Liver (tissue), 9 donors: ENCODE measurements around the gene GCN1. TPM values are rescaled to one million over a fixed set of nuclear protein-coding genes. Genes with fewer than 3 reads are reported as not detected.

Experiments used
- DNase-seq: peaks from one replicate; pipeline ENCODE4 v3.0.0-alpha.2; 2017; ENCODE audit warnings: low spot score
- H3K27ac ChIP-seq, 2 donors: one replicate each; pipeline ENCODE4 v1.7.0; 2013; ENCODE audit warnings: inconsistent platforms in 2 of 2, low read length in 2 of 2, control low read depth in 1 of 2, low read depth in 1 of 2, mild to moderate bottlenecking in 1 of 2
- H3K27me3 ChIP-seq, 4 donors: one replicate each; pipeline versions ENCODE4 v1.6.1 to v1.7.0; 2013; ENCODE audit warnings: low read length in 3 of 4, inconsistent platforms in 1 of 4, mild to moderate bottlenecking in 1 of 4, moderate library complexity in 1 of 4; ENCODE audit not compliant: control insufficient read depth in 4 of 4, insufficient read depth in 4 of 4
- H3K36me3 ChIP-seq, 4 donors: one replicate each; pipeline versions ENCODE4 v1.6.1 to v1.7.0; 2013; ENCODE audit warnings: low read length in 3 of 4, mild to moderate bottlenecking in 3 of 4, low read depth in 1 of 4, moderate library complexity in 1 of 4; ENCODE audit not compliant: control insufficient read depth in 4 of 4, insufficient read depth in 3 of 4
- H3K4me1 ChIP-seq, 4 donors: one replicate each; pipeline versions ENCODE4 v1.6.1 to v1.7.0; 2013; ENCODE audit warnings: low read length in 3 of 4, mild to moderate bottlenecking in 3 of 4, moderate library complexity in 1 of 4; ENCODE audit not compliant: control insufficient read depth in 4 of 4, insufficient read depth in 4 of 4
- H3K4me3 ChIP-seq, 3 donors: one replicate each; pipeline versions ENCODE4 v1.6.1 to v1.7.0; 2013; ENCODE audit warnings: low read length in 3 of 3, control low read depth in 1 of 3, low read depth in 1 of 3, mild to moderate bottlenecking in 1 of 3
- H3K9ac ChIP-seq, 2 donors: one replicate each; pipeline ENCODE4 v1.7.0; 2013; ENCODE audit warnings: low read length in 2 of 2, mild to moderate bottlenecking in 2 of 2, moderate library complexity in 2 of 2, control low read depth in 1 of 2, low read depth in 1 of 2
- H3K9me3 ChIP-seq, 4 donors: one replicate each; pipeline versions ENCODE4 v1.6.1 to v1.7.0; 2013; ENCODE audit warnings: low read length in 3 of 4; ENCODE audit not compliant: control insufficient read depth in 4 of 4
- ATF3 ChIP-seq: IDR thresholded peaks from 2 replicates; pipeline ENCODE4 v1.6.1; 2016; ENCODE audit warnings: antibody characterized with exemption
- EGR1 ChIP-seq, 2 donors: IDR thresholded peaks; 2 replicates each; pipeline ENCODE4 v1.6.1; 2016 to 2018; ENCODE audit warnings: antibody characterized with exemption in 2 of 2, low read depth in 2 of 2
- FOXA1 ChIP-seq: IDR thresholded peaks from 2 replicates; pipeline ENCODE4 v1.6.1; 2016; ENCODE audit warnings: antibody characterized with exemption
- GABPA ChIP-seq, 2 donors: IDR thresholded peaks in 1 of 2; conservative IDR thresholded peaks in 1 of 2; 2 replicates each; pipeline ENCODE4 v1.6.1; 2016; ENCODE audit warnings: antibody characterized with exemption in 2 of 2, mild to moderate bottlenecking in 1 of 2, moderate library complexity in 1 of 2
- HNF4A ChIP-seq, 2 donors: conservative IDR thresholded peaks; 2 replicates each; pipeline ENCODE4 v1.6.1; 2016; ENCODE audit warnings: antibody characterized with exemption in 2 of 2, mild to moderate bottlenecking in 2 of 2
- HNF4G ChIP-seq: IDR thresholded peaks from 2 replicates; pipeline ENCODE4 v1.6.1; 2016; ENCODE audit warnings: antibody characterized with exemption
- JUND ChIP-seq, 2 donors: IDR thresholded peaks; 2 replicates each; pipeline ENCODE4 v1.6.1; 2016; ENCODE audit warnings: antibody characterized with exemption in 2 of 2
- MAX ChIP-seq: IDR thresholded peaks from 2 replicates; pipeline ENCODE4 v1.6.1; 2016; ENCODE audit warnings: antibody characterized with exemption
- NR2F2 ChIP-seq: IDR thresholded peaks from 2 replicates; pipeline ENCODE4 v1.6.1; 2016; ENCODE audit warnings: antibody characterized with exemption
- RAD21 ChIP-seq, 2 donors: IDR thresholded peaks; 2 replicates each; pipeline ENCODE4 v1.6.1; 2016; ENCODE audit warnings: antibody characterized with exemption in 2 of 2, mild to moderate bottlenecking in 2 of 2
- RXRA ChIP-seq, 2 donors: IDR thresholded peaks; 2 replicates each; pipeline ENCODE4 v1.6.1; 2017 to 2018; ENCODE audit warnings: antibody characterized with exemption in 2 of 2, mild to moderate bottlenecking in 1 of 2
- SP1 ChIP-seq: IDR thresholded peaks from 2 replicates; pipeline ENCODE4 v1.6.1; 2018; ENCODE audit warnings: antibody characterized with exemption, mild to moderate bottlenecking
- TAF1 ChIP-seq: conservative IDR thresholded peaks from 2 replicates; pipeline ENCODE4 v1.6.1; 2016; ENCODE audit warnings: antibody characterized with exemption, mild to moderate bottlenecking
- ZBTB33 ChIP-seq: IDR thresholded peaks from 2 replicates; pipeline ENCODE4 v1.6.1; 2016; ENCODE audit warnings: antibody characterized with exemption
- WGBS: extraction: QIAGEN DNeasy Blood & Tissue Kit; methylation state at CpG from one replicate; pipeline ENCODE4 v1.1.7; 2013; 5-methylcytosine and 5-hydroxymethylcytosine counted together
- polyA plus RNA-seq, 2 donors: library from polyadenylated mRNA; stranded (reverse) in 1 of 2; unstranded in 1 of 2; fragments of 200-250 nt in 1 of 2; fragments of >200 nt in 1 of 2; fragmentation: Nextera tagmentation in 1 of 2; extraction: Ambion mirVana in 1 of 2; gene quantifications; one replicate each; pipeline versions ENCODE4 v1.2.1 to v1.2.3, GENCODE V29; 2013 to 2015
- total RNA-seq, 2 donors: library from RNA; depleted of rRNA; stranded (reverse); fragments of >200 nt; gene quantifications; one replicate each; pipeline ENCODE4 v1.2.3, GENCODE V29; 2014
- TF ChIP-seq, protein P1 (sequence below): fragments of 150-350 bp; IDR thresholded peaks from 2 replicates; pipeline ENCODE4 v1.5.1; 2017; ENCODE audit warnings: improper control_type of control experiment, low read depth, low read length; ENCODE audit not compliant: missing input control
- TF ChIP-seq, protein P2 (sequence below): IDR thresholded peaks from 2 replicates; pipeline ENCODE4 v1.6.1; 2016; ENCODE audit warnings: antibody characterized with exemption, mild to moderate bottlenecking
- donor health status: healthy.
- donor health status: healthy.
- donor health status: healthy.
- donor health status: healthy.
- donor health status: healthy.

Gene GCN1
- total and polyA plus RNA-seq, 4 donors: 7.3 to 78.6 (median 25.8) TPM

- Histone ChIP-seq H3K36me3 (peaks cover 3 to 34% (median 16%) of the 10 kb centered on the region in 4 donors), H3K27me3 (no peaks in the 10 kb centered on the region), H3K9ac (no peak overlapping the region), H3K4me1 (peaks cover 13 to 45% (median 38%) of the 10 kb centered on the region in 4 donors), H3K27ac (no peak overlapping the region), H3K9me3 (no peaks in the 10 kb centered on the region), H3K4me3 (no peak overlapping the region)
- WGBS: 72% methylated on average over 25 of the region's 25 CpGs
- TF ChIP-seq MAX: no peak
- no peak for DNase-seq
Observed at GRCh38 chr12:120224304-120225199, 30.0 kb upstream of the GCN1 start.

DNA sequence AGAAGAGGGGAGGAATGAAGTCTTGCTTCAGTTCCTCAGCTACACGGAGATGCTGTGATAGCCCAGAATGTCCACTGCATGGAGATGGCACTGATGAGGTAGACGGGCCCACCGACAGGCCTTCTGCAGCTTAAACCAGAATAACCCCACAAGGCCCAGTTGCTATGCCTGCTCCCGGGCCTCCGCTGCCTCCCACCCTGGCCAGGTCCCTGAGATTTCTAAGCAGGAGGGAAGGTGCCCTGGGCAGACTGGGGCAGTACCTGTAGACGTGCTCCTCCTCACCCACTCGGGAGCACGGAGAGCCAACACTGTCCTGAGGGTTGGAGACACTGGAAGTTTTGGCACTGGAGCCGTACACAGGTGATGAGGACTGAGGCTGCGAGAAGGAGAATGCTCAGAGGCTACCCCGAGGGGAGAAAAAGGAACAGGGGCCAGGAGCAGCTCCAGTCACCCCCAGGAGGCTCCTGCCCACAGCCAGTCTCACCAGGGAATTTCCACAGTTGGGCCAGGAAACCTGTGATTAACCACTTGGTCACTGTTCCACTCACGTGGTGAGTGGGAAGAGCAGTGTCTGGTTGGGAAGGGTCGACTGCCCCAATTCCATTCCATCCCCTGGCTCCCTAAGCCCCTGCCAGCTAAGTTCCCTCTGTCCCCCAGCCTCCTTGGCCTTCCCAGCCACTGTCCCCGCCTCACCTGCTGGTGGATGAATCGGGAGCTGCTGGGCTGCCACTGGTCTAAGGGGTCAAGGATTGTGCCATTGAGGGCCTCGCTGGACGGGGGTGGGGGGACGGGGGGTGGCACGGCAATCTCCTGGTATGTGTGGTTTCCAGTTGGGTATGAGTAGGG lies 29.2 kb upstream of the GCN1 start:
- H3K27me3 ChIP-seq: no peaks in the 10 kb centered on the region
- WGBS: 91% methylated on average over 19 of the region's 19 CpGs
- H3K4me3 ChIP-seq: no peak overlapping the region
- H3K9ac ChIP-seq: no peak overlapping the region
- peaks cover 10 to 37% (median 31%) of the 10 kb centered on the region in 4 donors for H3K4me1 ChIP-seq
- H3K9me3 ChIP-seq: no peaks in the 10 kb centered on the region
- no peak overlapping the region for H3K27ac ChIP-seq
- TF ChIP-seq ZBTB33 (no peak), ATF3 (no peak), RAD21 (IDR thresholded peaks at IDR 0.05) (no peak), TAF1 (no peak), RXRA (IDR thresholded peaks at IDR 0.05) (no peak), MAX (no peak), GABPA (IDR thresholded peaks at IDR 0.05 in 1 of 2, conservative IDR thresholded peaks at IDR 0.05 in 1 of 2) (no peak), NR2F2 (no peak), JUND (IDR thresholded peaks at IDR 0.05) (no peak), SP1 (no peak), FOXA1 (no peak), HNF4G (no peak), EGR1 (IDR thresholded peaks at IDR 0.05; ENCODE audit: low read depth in 2 of 2) (no peak), HNF4A (conservative IDR thresholded peaks at IDR 0.05) (no peak)
- TF ChIP-seq, protein P1, sequence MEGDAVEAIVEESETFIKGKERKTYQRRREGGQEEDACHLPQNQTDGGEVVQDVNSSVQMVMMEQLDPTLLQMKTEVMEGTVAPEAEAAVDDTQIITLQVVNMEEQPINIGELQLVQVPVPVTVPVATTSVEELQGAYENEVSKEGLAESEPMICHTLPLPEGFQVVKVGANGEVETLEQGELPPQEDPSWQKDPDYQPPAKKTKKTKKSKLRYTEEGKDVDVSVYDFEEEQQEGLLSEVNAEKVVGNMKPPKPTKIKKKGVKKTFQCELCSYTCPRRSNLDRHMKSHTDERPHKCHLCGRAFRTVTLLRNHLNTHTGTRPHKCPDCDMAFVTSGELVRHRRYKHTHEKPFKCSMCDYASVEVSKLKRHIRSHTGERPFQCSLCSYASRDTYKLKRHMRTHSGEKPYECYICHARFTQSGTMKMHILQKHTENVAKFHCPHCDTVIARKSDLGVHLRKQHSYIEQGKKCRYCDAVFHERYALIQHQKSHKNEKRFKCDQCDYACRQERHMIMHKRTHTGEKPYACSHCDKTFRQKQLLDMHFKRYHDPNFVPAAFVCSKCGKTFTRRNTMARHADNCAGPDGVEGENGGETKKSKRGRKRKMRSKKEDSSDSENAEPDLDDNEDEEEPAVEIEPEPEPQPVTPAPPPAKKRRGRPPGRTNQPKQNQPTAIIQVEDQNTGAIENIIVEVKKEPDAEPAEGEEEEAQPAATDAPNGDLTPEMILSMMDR: no peak
- TF ChIP-seq, protein P2, sequence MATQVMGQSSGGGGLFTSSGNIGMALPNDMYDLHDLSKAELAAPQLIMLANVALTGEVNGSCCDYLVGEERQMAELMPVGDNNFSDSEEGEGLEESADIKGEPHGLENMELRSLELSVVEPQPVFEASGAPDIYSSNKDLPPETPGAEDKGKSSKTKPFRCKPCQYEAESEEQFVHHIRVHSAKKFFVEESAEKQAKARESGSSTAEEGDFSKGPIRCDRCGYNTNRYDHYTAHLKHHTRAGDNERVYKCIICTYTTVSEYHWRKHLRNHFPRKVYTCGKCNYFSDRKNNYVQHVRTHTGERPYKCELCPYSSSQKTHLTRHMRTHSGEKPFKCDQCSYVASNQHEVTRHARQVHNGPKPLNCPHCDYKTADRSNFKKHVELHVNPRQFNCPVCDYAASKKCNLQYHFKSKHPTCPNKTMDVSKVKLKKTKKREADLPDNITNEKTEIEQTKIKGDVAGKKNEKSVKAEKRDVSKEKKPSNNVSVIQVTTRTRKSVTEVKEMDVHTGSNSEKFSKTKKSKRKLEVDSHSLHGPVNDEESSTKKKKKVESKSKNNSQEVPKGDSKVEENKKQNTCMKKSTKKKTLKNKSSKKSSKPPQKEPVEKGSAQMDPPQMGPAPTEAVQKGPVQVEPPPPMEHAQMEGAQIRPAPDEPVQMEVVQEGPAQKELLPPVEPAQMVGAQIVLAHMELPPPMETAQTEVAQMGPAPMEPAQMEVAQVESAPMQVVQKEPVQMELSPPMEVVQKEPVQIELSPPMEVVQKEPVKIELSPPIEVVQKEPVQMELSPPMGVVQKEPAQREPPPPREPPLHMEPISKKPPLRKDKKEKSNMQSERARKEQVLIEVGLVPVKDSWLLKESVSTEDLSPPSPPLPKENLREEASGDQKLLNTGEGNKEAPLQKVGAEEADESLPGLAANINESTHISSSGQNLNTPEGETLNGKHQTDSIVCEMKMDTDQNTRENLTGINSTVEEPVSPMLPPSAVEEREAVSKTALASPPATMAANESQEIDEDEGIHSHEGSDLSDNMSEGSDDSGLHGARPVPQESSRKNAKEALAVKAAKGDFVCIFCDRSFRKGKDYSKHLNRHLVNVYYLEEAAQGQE: no peak
- no peak for DNase-seq
- H3K36me3 ChIP-seq: peaks cover 3 to 42% (median 16%) of the 10 kb centered on the region in 4 donors
